Loucy (cell line): Measurements from ENCODE around the gene RASGRP2.

Source experiments
- CTCF ChIP-seq: fragments of 200-600 bp; sonication (generic); conservative IDR thresholded peaks from 2 replicates; pipeline ENCODE4 v1.5.1; 2014; ENCODE audit warnings: mild to moderate bottlenecking, antibody characterized with exemption, low read length
- EZH2phosphoT487 ChIP-seq: fragments of 200-600 bp; IDR thresholded peaks from 2 replicates; pipeline ENCODE4 v1.6.1; 2018; ENCODE audit warnings: antibody characterized with exemption, mild to moderate bottlenecking, moderate library complexity, borderline replicate concordance

- TF ChIP-seq EZH2phosphoT487 (no peak), CTCF (no peak)
Observed at GRCh38 chr11:64698427-64698826, 45.5 kb downstream of the RASGRP2 start.
